Liver (tissue), 9 donors: ENCODE results near the gene CSNK1G2. TPM values are rescaled to one million over a fixed set of nuclear protein-coding genes. Genes with fewer than 3 reads are reported as not detected.

Experiments used
- DNase-seq: peaks from one replicate; pipeline ENCODE4 v3.0.0-alpha.2; 2017; ENCODE audit warnings: low spot score
- H3K27ac ChIP-seq, 2 donors: one replicate each; pipeline ENCODE4 v1.7.0; 2013; ENCODE audit warnings: inconsistent platforms in 2 of 2, low read length in 2 of 2, control low read depth in 1 of 2, low read depth in 1 of 2, mild to moderate bottlenecking in 1 of 2
- H3K27me3 ChIP-seq, 4 donors: one replicate each; pipeline versions ENCODE4 v1.6.1 to v1.7.0; 2013; ENCODE audit warnings: low read length in 3 of 4, inconsistent platforms in 1 of 4, mild to moderate bottlenecking in 1 of 4, moderate library complexity in 1 of 4; ENCODE audit not compliant: control insufficient read depth in 4 of 4, insufficient read depth in 4 of 4
- H3K36me3 ChIP-seq, 4 donors: one replicate each; pipeline versions ENCODE4 v1.6.1 to v1.7.0; 2013; ENCODE audit warnings: low read length in 3 of 4, mild to moderate bottlenecking in 3 of 4, low read depth in 1 of 4, moderate library complexity in 1 of 4; ENCODE audit not compliant: control insufficient read depth in 4 of 4, insufficient read depth in 3 of 4
- H3K4me1 ChIP-seq, 4 donors: one replicate each; pipeline versions ENCODE4 v1.6.1 to v1.7.0; 2013; ENCODE audit warnings: low read length in 3 of 4, mild to moderate bottlenecking in 3 of 4, moderate library complexity in 1 of 4; ENCODE audit not compliant: control insufficient read depth in 4 of 4, insufficient read depth in 4 of 4
- H3K4me3 ChIP-seq, 3 donors: one replicate each; pipeline versions ENCODE4 v1.6.1 to v1.7.0; 2013; ENCODE audit warnings: low read length in 3 of 3, control low read depth in 1 of 3, low read depth in 1 of 3, mild to moderate bottlenecking in 1 of 3
- H3K9ac ChIP-seq, 2 donors: one replicate each; pipeline ENCODE4 v1.7.0; 2013; ENCODE audit warnings: low read length in 2 of 2, mild to moderate bottlenecking in 2 of 2, moderate library complexity in 2 of 2, control low read depth in 1 of 2, low read depth in 1 of 2
- H3K9me3 ChIP-seq, 4 donors: one replicate each; pipeline versions ENCODE4 v1.6.1 to v1.7.0; 2013; ENCODE audit warnings: low read length in 3 of 4; ENCODE audit not compliant: control insufficient read depth in 4 of 4
- ATF3 ChIP-seq: IDR thresholded peaks from 2 replicates; pipeline ENCODE4 v1.6.1; 2016; ENCODE audit warnings: antibody characterized with exemption
- CTCF ChIP-seq: fragments of 150-350 bp; IDR thresholded peaks from 2 replicates; pipeline ENCODE4 v1.5.1; 2017; ENCODE audit warnings: improper control_type of control experiment, low read depth, low read length; ENCODE audit not compliant: missing input control
- GABPA ChIP-seq, 2 donors: IDR thresholded peaks in 1 of 2; conservative IDR thresholded peaks in 1 of 2; 2 replicates each; pipeline ENCODE4 v1.6.1; 2016; ENCODE audit warnings: antibody characterized with exemption in 2 of 2, mild to moderate bottlenecking in 1 of 2, moderate library complexity in 1 of 2
- HNF4A ChIP-seq, 2 donors: conservative IDR thresholded peaks; 2 replicates each; pipeline ENCODE4 v1.6.1; 2016; ENCODE audit warnings: antibody characterized with exemption in 2 of 2, mild to moderate bottlenecking in 2 of 2
- HNF4G ChIP-seq: IDR thresholded peaks from 2 replicates; pipeline ENCODE4 v1.6.1; 2016; ENCODE audit warnings: antibody characterized with exemption
- JUND ChIP-seq, 2 donors: IDR thresholded peaks; 2 replicates each; pipeline ENCODE4 v1.6.1; 2016; ENCODE audit warnings: antibody characterized with exemption in 2 of 2
- MAX ChIP-seq: IDR thresholded peaks from 2 replicates; pipeline ENCODE4 v1.6.1; 2016; ENCODE audit warnings: antibody characterized with exemption
- NR2F2 ChIP-seq: IDR thresholded peaks from 2 replicates; pipeline ENCODE4 v1.6.1; 2016; ENCODE audit warnings: antibody characterized with exemption
- RAD21 ChIP-seq, 2 donors: IDR thresholded peaks; 2 replicates each; pipeline ENCODE4 v1.6.1; 2016; ENCODE audit warnings: antibody characterized with exemption in 2 of 2, mild to moderate bottlenecking in 2 of 2
- REST ChIP-seq: IDR thresholded peaks from 2 replicates; pipeline ENCODE4 v1.6.1; 2016; ENCODE audit warnings: antibody characterized with exemption, mild to moderate bottlenecking
- SP1 ChIP-seq: IDR thresholded peaks from 2 replicates; pipeline ENCODE4 v1.6.1; 2018; ENCODE audit warnings: antibody characterized with exemption, mild to moderate bottlenecking
- YY1 ChIP-seq: IDR thresholded peaks from 2 replicates; pipeline ENCODE4 v1.6.1; 2016; ENCODE audit warnings: antibody characterized with exemption, mild to moderate bottlenecking
- WGBS: extraction: QIAGEN DNeasy Blood & Tissue Kit; methylation state at CpG from one replicate; pipeline ENCODE4 v1.1.7; 2013; 5-methylcytosine and 5-hydroxymethylcytosine counted together
- polyA plus RNA-seq, 2 donors: library from polyadenylated mRNA; stranded (reverse) in 1 of 2; unstranded in 1 of 2; fragments of 200-250 nt in 1 of 2; fragments of >200 nt in 1 of 2; fragmentation: Nextera tagmentation in 1 of 2; extraction: Ambion mirVana in 1 of 2; gene quantifications; one replicate each; pipeline versions ENCODE4 v1.2.1 to v1.2.3, GENCODE V29; 2013 to 2015
- total RNA-seq, 2 donors: library from RNA; depleted of rRNA; stranded (reverse); fragments of >200 nt; gene quantifications; one replicate each; pipeline ENCODE4 v1.2.3, GENCODE V29; 2014
- donor health status: healthy.
- donor health status: healthy.
- donor health status: healthy.
- donor health status: healthy.
- donor health status: healthy.

Gene CSNK1G2
- total and polyA plus RNA-seq, 4 donors: 3.5 to 30.6 (median 23.9) TPM

- Histone ChIP-seq H3K4me1 (peaks cover 6 to 25% (median 17%) of the 10 kb centered on the region in 4 donors), H3K4me3 (no peak overlapping the region), H3K9me3 (no peaks in the 10 kb centered on the region), H3K36me3 (peaks cover 0 to 2% (median 0%) of the 10 kb centered on the region in 4 donors), H3K27ac (no peak overlapping the region), H3K9ac (no peak overlapping the region), H3K27me3 (no peaks in the 10 kb centered on the region)
- no peak for DNase-seq
- TF ChIP-seq RAD21 (IDR thresholded peaks at IDR 0.05) (no peak), JUND (IDR thresholded peaks at IDR 0.05) (no peak), HNF4G (no peak), NR2F2 (no peak), REST (no peak), GABPA (IDR thresholded peaks at IDR 0.05 in 1 of 2, conservative IDR thresholded peaks at IDR 0.05 in 1 of 2) (no peak), ATF3 (no peak), YY1 (no peak), CTCF (no peak), SP1 (no peak), MAX (no peak)
- WGBS: 96% methylated on average over 30 of the region's 30 CpGs
These were observed 4.1 kb downstream of the CSNK1G2 start for GRCh38 chr19:1944916-1945561.

GRCh38 chr19:1945899-1946298, 4.9 kb downstream of the CSNK1G2 start:
- WGBS: 73% methylated on average over 18 of the region's 18 CpGs
- Histone ChIP-seq H3K27me3 (no peaks in the 10 kb centered on the region), H3K9ac (no peak overlapping the region), H3K4me1 (peaks cover 6 to 21% (median 14%) of the 10 kb centered on the region in 4 donors), H3K27ac (no peak overlapping the region), H3K9me3 (no peaks in the 10 kb centered on the region), H3K36me3 (peaks cover 0 to 2% (median 0%) of the 10 kb centered on the region in 4 donors), H3K4me3 (no peak overlapping the region)
- DNase-seq: peak; percentile 61
- TF ChIP-seq HNF4A (conservative IDR thresholded peaks at IDR 0.05) (no peak), CTCF (peak; percentile 39), YY1 (no peak)
